ENCODE results near the gene TSSK6. TPM values are rescaled to one million over a fixed set of nuclear protein-coding genes. Genes with fewer than 3 reads are reported as not detected.
A peak's percentile ranks its signal among the peaks of the same experiment; 100 is the strongest.

Gene TSSK6
- total RNA-seq, 1 donor from 2014 or later = 6.4 TPM

- no peak for DNase-seq (ENCODE audit: low read depth)
- Histone ChIP-seq H3K36me3 (ENCODE audit: control insufficient read depth, insufficient read depth, low read length) (no peaks in the 10 kb centered on the region), H3K4me3 (ENCODE audit: low read depth, low read length) (no peak overlapping the region), H3K27me3 (ENCODE audit: control insufficient read depth, insufficient read depth, low read length) (no peaks in the 10 kb centered on the region)
- TF ChIP-seq, protein P1, sequence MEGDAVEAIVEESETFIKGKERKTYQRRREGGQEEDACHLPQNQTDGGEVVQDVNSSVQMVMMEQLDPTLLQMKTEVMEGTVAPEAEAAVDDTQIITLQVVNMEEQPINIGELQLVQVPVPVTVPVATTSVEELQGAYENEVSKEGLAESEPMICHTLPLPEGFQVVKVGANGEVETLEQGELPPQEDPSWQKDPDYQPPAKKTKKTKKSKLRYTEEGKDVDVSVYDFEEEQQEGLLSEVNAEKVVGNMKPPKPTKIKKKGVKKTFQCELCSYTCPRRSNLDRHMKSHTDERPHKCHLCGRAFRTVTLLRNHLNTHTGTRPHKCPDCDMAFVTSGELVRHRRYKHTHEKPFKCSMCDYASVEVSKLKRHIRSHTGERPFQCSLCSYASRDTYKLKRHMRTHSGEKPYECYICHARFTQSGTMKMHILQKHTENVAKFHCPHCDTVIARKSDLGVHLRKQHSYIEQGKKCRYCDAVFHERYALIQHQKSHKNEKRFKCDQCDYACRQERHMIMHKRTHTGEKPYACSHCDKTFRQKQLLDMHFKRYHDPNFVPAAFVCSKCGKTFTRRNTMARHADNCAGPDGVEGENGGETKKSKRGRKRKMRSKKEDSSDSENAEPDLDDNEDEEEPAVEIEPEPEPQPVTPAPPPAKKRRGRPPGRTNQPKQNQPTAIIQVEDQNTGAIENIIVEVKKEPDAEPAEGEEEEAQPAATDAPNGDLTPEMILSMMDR (IDR thresholded peaks at IDR 0.05; ENCODE audit: insufficient read depth, low read length, poor library complexity, severe bottlenecking) = no peak
Observed at GRCh38 chr19:19558636-19559035, 43.3 kb upstream of the TSSK6 start.

DNA sequence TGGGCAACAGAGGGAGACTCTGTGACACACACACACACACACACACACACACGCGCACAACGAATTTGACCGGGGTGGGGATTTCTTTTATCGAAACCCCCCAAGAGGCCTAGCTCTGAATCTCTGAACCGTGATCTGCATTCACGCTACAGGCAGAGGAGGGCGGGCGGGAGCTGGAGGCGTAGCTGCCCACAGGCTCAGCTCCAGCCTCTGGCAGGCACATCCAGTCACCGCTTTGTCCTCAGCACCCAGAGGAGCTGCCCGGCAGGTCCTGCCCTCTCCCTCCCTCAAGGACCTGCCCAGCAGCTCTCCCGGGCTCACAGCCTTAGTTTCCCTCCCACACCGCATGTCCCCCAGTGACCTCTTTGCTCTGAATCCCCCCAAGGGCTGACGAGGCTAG lies 42.7 kb upstream of the TSSK6 start:
- TF ChIP-seq, protein P1 (IDR thresholded peaks at IDR 0.05; ENCODE audit: insufficient read depth, low read length, poor library complexity, severe bottlenecking) = no peak
- no peaks in the 10 kb centered on the region for H3K27me3 ChIP-seq (ENCODE audit: control insufficient read depth, insufficient read depth, low read length)
- no peak for DNase-seq (ENCODE audit: low read depth)
- no peaks in the 10 kb centered on the region for H3K36me3 ChIP-seq (ENCODE audit: control insufficient read depth, insufficient read depth, low read length)
- H3K4me3 ChIP-seq (ENCODE audit: low read depth, low read length) = no peak overlapping the region

DNA sequence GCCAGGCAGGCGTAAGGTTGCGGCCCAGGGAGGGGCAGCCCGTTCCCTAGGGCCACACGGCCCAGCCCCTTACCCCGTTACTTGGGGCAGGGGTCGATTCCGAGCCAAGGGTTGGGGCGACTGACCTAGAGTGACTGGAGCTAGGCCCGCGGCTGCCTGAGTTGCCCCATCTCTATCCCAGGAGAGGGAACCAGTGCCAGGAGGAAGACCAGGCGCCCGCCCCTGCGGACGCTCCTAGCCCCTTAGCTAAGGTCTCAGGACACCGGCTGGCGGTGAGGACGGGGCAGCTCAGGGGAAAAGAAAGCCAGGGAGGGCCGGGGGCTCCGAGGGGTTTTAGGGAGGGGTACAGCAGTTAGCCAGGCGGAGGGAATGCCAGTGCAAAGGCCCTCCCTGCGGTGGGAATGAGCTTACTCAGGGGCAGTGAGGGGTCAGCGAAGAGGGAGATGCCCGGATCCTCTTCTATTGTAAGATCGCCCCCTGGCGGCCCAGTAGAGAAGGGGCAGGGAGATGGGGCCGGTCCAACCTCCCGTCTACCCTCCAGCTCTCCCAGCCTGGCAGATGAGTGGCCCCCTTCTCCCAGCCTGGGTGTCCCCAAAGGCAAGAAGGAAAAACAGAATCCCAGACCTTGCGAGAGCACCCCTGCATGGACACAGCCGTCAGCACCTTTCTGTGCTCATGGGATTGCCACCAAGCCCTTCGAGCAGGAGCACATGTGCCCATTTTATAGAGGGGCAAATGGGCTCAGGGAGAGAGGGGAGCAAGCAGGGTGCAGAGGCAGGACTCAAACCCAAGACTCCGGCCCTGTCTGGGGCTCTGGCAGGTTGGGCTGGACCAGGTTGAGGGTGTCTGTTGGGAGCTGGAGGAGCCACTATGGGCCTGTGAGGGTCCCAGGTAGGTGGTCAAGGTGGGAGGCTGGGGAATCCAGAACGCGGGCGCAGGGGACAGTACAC lies 39.0 kb upstream of the TSSK6 start:
- no peak for DNase-seq (ENCODE audit: low read depth)
- TF ChIP-seq, protein P1 (IDR thresholded peaks at IDR 0.05; ENCODE audit: insufficient read depth, low read length, poor library complexity, severe bottlenecking) = peak; percentile 74
- Histone ChIP-seq H3K36me3 (ENCODE audit: control insufficient read depth, insufficient read depth, low read length) (no peaks in the 10 kb centered on the region), H3K4me3 (ENCODE audit: low read depth, low read length) (no peak overlapping the region), H3K27me3 (ENCODE audit: control insufficient read depth, insufficient read depth, low read length) (no peaks in the 10 kb centered on the region)

DNA sequence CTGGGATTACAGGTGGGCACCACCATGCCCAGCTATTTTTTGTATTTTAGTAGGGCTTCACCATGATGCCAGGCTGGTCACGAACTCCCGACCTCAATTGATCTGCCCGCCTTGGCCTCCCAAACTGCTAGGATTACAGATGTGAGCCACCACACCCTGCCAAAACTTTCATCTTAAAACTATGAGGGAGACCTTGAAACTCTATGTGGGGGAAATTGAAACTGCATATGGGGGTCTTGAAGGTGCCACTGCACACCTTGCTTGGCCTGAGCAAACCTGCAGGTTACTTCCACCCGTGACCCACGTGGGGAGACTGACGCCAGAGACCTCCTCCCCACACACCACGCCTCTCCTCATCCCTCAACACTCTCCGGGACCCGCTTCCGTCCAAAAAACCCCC lies 38.3 kb upstream of the TSSK6 start:
- Histone ChIP-seq H3K27me3 (ENCODE audit: control insufficient read depth, insufficient read depth, low read length) (no peaks in the 10 kb centered on the region), H3K4me3 (ENCODE audit: low read depth, low read length) (no peak overlapping the region), H3K36me3 (ENCODE audit: control insufficient read depth, insufficient read depth, low read length) (no peaks in the 10 kb centered on the region)
- DNase-seq (ENCODE audit: low read depth) = no peak
- TF ChIP-seq, protein P1 (IDR thresholded peaks at IDR 0.05; ENCODE audit: insufficient read depth, low read length, poor library complexity, severe bottlenecking) = no peak

GRCh38 chr19:19552798-19553197 lies 37.5 kb upstream of the TSSK6 start:
- TF ChIP-seq, protein P1 (IDR thresholded peaks at IDR 0.05; ENCODE audit: insufficient read depth, low read length, poor library complexity, severe bottlenecking) = peak; percentile 77
- Histone ChIP-seq H3K4me3 (ENCODE audit: low read depth, low read length) (no peak overlapping the region), H3K27me3 (ENCODE audit: control insufficient read depth, insufficient read depth, low read length) (no peaks in the 10 kb centered on the region), H3K36me3 (ENCODE audit: control insufficient read depth, insufficient read depth, low read length) (no peaks in the 10 kb centered on the region)
- no peak for DNase-seq (ENCODE audit: low read depth)

DNA sequence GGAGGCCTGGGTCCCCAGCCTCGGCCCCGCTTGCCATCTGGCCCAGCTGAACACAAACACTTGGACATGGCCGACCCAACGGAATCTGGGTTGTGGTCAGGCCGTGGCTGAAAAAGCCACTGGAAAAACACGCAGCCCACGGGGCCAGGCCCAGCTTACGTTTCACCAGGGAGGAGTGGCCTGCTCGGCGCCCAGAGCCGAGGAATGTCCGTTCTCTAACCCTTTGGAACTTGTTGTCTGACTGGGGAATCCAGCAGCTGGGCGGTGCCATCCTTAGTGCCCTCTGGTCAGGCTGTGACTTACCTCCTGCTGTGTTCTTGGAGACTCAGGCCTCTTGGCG lies 36.5 kb upstream of the TSSK6 start:
- DNase-seq (ENCODE audit: low read depth) = no peak
- TF ChIP-seq, protein P1 (IDR thresholded peaks at IDR 0.05; ENCODE audit: insufficient read depth, low read length, poor library complexity, severe bottlenecking) = no peak

More for the DNA sequence above, 36.5 kb upstream of the TSSK6 start:
- H3K4me3 ChIP-seq (ENCODE audit: low read depth, low read length) = no peak overlapping the region
- H3K27me3 ChIP-seq (ENCODE audit: control insufficient read depth, insufficient read depth, low read length) = peaks cover 6% of the 10 kb centered on the region
- no peaks in the 10 kb centered on the region for H3K36me3 ChIP-seq (ENCODE audit: control insufficient read depth, insufficient read depth, low read length)

All from kidney epithelial cell (primary cell).